ENCODE data around the gene NRSN2. TPM values are rescaled to one million over a fixed set of nuclear protein-coding genes. Genes with fewer than 3 reads are reported as not detected.

NRSN2 gene
- total RNA-seq, 1 experiment from 2014 or later, result 44.9 TPM

DNA sequence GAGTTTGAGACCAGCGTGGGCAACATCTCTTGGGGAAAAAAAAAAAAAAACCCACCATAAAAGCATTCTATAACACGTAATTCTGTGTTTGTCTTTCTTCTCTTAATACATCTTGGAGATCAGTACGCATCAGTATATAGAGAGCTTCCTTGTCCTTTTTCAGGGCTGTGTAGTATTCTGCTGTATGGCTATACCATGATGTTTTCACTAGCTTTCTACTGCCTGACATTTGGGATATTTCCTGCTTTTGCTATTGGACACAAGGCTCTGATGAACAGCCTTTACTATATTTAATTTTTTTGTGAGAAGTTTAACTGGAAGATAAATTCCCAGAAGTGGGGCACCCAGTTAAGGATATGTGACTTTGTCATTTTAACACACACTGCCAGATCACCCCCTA lies 40.6 kb downstream of the NRSN2 start:
- no TSS peak for BruUV-seq (replicated peaks)
- Histone ChIP-seq H3K27me3 (ENCODE audit: control insufficient read depth, insufficient read depth, low read length) (no peaks in the 10 kb centered on the region), H3K4me3 (ENCODE audit: low read depth in 2 of 2, low read length in 2 of 2) (no peak overlapping the region), H3K36me3 (ENCODE audit: control insufficient read depth, insufficient read depth, low read length) (0 out of 2 replicates have a peak, but pooled peaks cover 2% of the 10 kb centered on the region), H3K9me3 (ENCODE audit: control insufficient read depth, insufficient read depth, low read depth, low read length) (no peaks in the 10 kb centered on the region), H3K27ac (ENCODE audit: low read length) (no peak overlapping the region), H3K4me1 (ENCODE audit: control insufficient read depth, insufficient read depth, low read length) (peaks cover 4% of the 10 kb centered on the region)
- intact Hi-C loops (cut with micrococcal nuclease; ENCODE audit: unreplicated experiment) (no loop called here), in situ Hi-C loops (cut with HindIII; ENCODE audit: low pct_unique_long_range_greater_than_20kb, low sequenced_read_pairs) (no loop called here)
- CTCF ChIA-PET, result no interaction called here
- ATAC-seq (no peak), DNase-seq (ENCODE audit: low read depth, low spot score) (no peak)
- TF ChIP-seq, protein P1, sequence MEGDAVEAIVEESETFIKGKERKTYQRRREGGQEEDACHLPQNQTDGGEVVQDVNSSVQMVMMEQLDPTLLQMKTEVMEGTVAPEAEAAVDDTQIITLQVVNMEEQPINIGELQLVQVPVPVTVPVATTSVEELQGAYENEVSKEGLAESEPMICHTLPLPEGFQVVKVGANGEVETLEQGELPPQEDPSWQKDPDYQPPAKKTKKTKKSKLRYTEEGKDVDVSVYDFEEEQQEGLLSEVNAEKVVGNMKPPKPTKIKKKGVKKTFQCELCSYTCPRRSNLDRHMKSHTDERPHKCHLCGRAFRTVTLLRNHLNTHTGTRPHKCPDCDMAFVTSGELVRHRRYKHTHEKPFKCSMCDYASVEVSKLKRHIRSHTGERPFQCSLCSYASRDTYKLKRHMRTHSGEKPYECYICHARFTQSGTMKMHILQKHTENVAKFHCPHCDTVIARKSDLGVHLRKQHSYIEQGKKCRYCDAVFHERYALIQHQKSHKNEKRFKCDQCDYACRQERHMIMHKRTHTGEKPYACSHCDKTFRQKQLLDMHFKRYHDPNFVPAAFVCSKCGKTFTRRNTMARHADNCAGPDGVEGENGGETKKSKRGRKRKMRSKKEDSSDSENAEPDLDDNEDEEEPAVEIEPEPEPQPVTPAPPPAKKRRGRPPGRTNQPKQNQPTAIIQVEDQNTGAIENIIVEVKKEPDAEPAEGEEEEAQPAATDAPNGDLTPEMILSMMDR (IDR thresholded peaks at IDR 0.05), result no peak
- TF ChIP-seq REST (IDR thresholded peaks at IDR 0.05; ENCODE audit: insufficient read depth in 1 of 2, low read depth in 2 of 2, low read length in 1 of 2) (no peak), POLR2AphosphoS5 (IDR thresholded peaks at IDR 0.05; ENCODE audit: low read depth, low read length) (no peak), SIN3A (IDR thresholded peaks at IDR 0.05; ENCODE audit: borderline replicate concordance, insufficient read depth, low read depth, low read length) (no peak), TCF7L2 (IDR thresholded peaks at IDR 0.05; ENCODE audit: low read depth, low read length) (no peak)
- POLR2A ChIA-PET, result no interaction called here

DNA sequence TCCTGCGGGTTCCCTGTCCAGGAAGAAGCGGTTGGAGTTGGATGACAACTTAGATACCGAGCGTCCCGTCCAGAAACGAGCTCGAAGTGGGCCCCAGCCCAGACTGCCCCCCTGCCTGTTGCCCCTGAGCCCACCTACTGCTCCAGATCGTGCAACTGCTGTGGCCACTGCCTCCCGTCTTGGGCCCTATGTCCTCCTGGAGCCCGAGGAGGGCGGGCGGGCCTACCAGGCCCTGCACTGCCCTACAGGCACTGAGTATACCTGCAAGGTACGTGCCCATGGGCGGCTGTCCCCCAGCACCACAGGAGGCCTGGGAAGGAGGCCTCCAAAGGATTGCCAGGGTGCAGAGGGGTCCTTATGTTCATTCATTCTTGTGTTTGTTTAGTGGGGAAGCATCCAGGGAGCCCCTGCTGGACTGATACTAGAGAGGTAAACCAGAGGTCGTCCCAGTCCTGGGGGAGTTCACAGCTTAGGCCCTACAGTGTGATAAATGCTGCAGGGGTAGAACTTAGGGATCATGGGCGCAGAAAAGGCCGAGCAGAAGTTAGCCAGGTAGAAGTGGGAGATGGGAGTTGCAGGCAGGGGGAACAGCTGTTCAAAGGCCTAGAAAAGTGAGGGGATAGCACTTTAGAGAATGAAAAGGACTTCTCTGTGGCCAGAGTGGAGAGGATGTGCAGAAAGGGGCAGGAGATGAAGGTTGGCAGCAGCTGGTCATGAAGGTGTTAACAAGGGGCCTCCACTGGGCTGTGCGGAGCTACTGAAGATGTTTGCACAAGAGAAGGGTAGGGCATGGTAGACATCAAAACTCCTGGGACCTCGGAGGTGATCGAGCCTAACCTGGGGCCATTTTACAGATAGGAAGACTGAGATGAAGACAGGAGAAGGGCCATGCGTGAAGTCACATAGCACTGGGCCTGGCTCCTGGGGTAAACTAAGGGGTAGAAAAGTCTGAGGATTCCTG lies 41.4 kb downstream of the NRSN2 start:
- Histone ChIP-seq H3K36me3 (ENCODE audit: control insufficient read depth, insufficient read depth, low read length) (0 out of 2 replicates have a peak, but pooled peaks cover 2% of the 10 kb centered on the region), H3K27ac (ENCODE audit: low read length) (no peak overlapping the region), H3K4me1 (ENCODE audit: control insufficient read depth, insufficient read depth, low read length) (no peaks in the 10 kb centered on the region; the same call in 1 of the 2 replicates), H3K27me3 (ENCODE audit: control insufficient read depth, insufficient read depth, low read length) (no peaks in the 10 kb centered on the region), H3K4me3 (ENCODE audit: low read depth in 2 of 2, low read length in 2 of 2) (no peak overlapping the region), H3K9me3 (ENCODE audit: control insufficient read depth, insufficient read depth, low read depth, low read length) (no peaks in the 10 kb centered on the region)
- ATAC-seq (no peak), DNase-seq (ENCODE audit: low read depth, low spot score) (no peak)
- BruUV-seq (replicated peaks), result no TSS peak
- TF ChIP-seq, protein P1 (IDR thresholded peaks at IDR 0.05), result no peak
- TF ChIP-seq POLR2AphosphoS5 (IDR thresholded peaks at IDR 0.05; ENCODE audit: low read depth, low read length), result no peak
- in situ Hi-C loops (cut with HindIII; ENCODE audit: low pct_unique_long_range_greater_than_20kb, low sequenced_read_pairs) (no loop called here), intact Hi-C loops (cut with micrococcal nuclease; ENCODE audit: unreplicated experiment) (no loop called here)
- ChIA-PET CTCF (no interaction called here), POLR2A (no interaction called here)
